ENCODE results near the gene DZANK1.

- TF ChIP-seq CTCF (IDR thresholded peaks at IDR 0.05) (no peak), POLR2A (IDR thresholded peaks at IDR 0.05) (no peak)
Measured at GRCh38 chr20:18511571-18511970, 44.7 kb upstream of the DZANK1 start.

Measured in breast epithelium (tissue), 3 donors.